Measurements from ENCODE around the gene ZBED6. TPM values are rescaled to one million over a fixed set of nuclear protein-coding genes. Genes with fewer than 3 reads are reported as not detected.
"Not testable (repeated sequence)": the region's sequence is repeated elsewhere in the genome, so short reads cannot be mapped to it uniquely, and the experiment has no call there.

The ZBED6 gene
- total RNA-seq, 1 experiment from 2014 or later = 13.1 TPM

DNA sequence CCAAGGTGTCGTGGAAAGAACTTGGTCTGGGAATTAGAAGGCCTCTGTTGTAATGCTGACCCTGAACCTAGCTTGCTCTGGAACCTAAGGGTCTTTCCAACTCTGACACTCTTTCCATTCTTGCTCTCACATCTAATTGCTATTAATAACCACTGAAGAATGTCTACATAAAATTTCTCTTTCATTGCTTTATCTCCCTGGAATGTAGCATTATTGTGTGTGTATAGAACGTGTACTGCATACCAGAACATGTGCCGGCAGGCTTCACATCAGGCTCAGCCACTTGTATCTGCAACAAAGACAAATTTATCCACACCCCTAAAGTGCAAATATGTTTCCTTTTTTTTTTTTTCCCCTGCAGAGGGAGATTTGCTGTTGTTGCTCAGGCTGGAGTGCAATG, 44.4 kb upstream of the ZBED6 start:
- H2AFZ ChIP-seq (ENCODE audit: low read length) = no peak overlapping the region

DNA sequence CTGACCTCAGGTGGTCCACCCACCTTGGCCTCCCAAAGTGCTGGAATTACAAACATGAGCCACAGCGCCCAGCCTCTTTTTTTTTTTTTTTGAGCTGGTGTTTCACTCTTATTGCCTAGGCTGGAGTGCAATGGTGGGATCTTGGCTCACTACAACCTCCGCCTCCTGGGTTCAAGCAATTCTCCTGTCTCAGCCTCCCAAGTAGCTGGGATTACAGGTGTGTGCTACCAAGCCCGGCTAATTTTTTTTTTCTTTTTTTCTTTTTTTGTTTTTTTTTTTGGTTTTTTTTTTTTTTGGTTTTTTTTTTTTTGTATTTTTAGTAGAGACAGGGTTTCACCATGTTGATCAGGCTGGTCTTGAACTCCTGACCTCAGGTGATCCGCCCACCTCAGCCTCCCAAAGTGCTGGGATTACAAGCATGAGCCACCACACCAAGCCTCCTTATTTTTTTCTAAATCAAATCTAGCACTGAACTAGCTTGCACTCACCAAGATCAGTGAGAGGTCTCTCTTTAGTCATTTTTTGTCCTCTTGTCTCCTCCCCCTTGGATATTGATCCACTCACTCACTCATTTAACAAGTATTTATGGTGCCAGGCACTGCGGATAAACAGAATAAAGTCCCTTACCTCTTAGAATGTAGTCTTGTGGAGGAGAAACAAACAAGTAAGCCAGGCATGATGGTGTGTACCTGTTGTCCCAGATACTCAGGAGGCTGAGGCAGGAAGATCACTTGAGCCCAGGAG, 43.6 kb upstream of the ZBED6 start:
- not testable (repeated sequence) for H3K27me3 Mint-ChIP-seq (ENCODE audit: low read depth); H2AFZ ChIP-seq (ENCODE audit: low read length); H3K4ac ChIP-seq (ENCODE audit: low read depth, low read length)

More for the DNA sequence above, 44.4 kb upstream of the ZBED6 start:
- no peak overlapping the region for H2BK12ac ChIP-seq (ENCODE audit: insufficient read length, low read depth, low read length)
- TF ChIP-seq, protein P1, sequence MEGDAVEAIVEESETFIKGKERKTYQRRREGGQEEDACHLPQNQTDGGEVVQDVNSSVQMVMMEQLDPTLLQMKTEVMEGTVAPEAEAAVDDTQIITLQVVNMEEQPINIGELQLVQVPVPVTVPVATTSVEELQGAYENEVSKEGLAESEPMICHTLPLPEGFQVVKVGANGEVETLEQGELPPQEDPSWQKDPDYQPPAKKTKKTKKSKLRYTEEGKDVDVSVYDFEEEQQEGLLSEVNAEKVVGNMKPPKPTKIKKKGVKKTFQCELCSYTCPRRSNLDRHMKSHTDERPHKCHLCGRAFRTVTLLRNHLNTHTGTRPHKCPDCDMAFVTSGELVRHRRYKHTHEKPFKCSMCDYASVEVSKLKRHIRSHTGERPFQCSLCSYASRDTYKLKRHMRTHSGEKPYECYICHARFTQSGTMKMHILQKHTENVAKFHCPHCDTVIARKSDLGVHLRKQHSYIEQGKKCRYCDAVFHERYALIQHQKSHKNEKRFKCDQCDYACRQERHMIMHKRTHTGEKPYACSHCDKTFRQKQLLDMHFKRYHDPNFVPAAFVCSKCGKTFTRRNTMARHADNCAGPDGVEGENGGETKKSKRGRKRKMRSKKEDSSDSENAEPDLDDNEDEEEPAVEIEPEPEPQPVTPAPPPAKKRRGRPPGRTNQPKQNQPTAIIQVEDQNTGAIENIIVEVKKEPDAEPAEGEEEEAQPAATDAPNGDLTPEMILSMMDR (conservative IDR thresholded peaks at IDR 0.05) = no peak
- no peak overlapping the region for H2BK5ac ChIP-seq (ENCODE audit: insufficient read length, low read length)
- Mint-ChIP-seq H3K9me3 (no peaks in the 10 kb centered on the region; a peak in 1 of 5 replicates), H3K4me3 (no peak overlapping the region), H3K36me3 (ENCODE audit: insufficient read depth in 1 of 3, low read depth in 3 of 3) (no peaks in the 10 kb centered on the region), H3K27me3 (ENCODE audit: low read depth) (no peaks in the 10 kb centered on the region), H3K27ac (no peak overlapping the region), H3K4me1 (peaks cover 4 to 6% of the 10 kb centered on the region in 2 experiments; a peak in 3 of 4 replicates)
- no peaks in the 10 kb centered on the region for H3K79me1 ChIP-seq (ENCODE audit: insufficient read depth, low read depth, low read length, poor library complexity, severe bottlenecking)
- WGBS (ENCODE audit: extremely low coverage, insufficient read length, low lambda C conversion rate) = no CpG with 5 or more reads among the region's 3 CpGs
- H3K23ac ChIP-seq (ENCODE audit: insufficient read length, low read depth, low read length) = no peak overlapping the region
- H3K79me2 ChIP-seq (ENCODE audit: insufficient read depth, low read length) = no peaks in the 10 kb centered on the region
- no peak overlapping the region for H3K4ac ChIP-seq (ENCODE audit: low read depth, low read length)
- no peak overlapping the region for H3T11ph ChIP-seq (ENCODE audit: low read length)
- H3K27ac ChIP-seq (ENCODE audit: insufficient read length, low read depth, low read length) = no peak overlapping the region
- H3K18ac ChIP-seq (ENCODE audit: insufficient read length, low read depth, low read length) = no peak overlapping the region
- H3K4me1 ChIP-seq (ENCODE audit: insufficient read depth, low read length) = no peaks in the 10 kb centered on the region; the same call in 1 of the 2 replicates
- no peak overlapping the region for H2AK5ac ChIP-seq (ENCODE audit: insufficient read length, low read length)
- no peak overlapping the region for H3K14ac ChIP-seq (ENCODE audit: insufficient read depth, low read length)
- no peaks in the 10 kb centered on the region for H3K9me3 ChIP-seq (ENCODE audit: control insufficient read depth, low read depth, low read length)
- no peak overlapping the region for H2BK15ac ChIP-seq (ENCODE audit: low read depth, low read length)
- H4K91ac ChIP-seq (ENCODE audit: insufficient read length, low read depth, low read length) = no peak overlapping the region
- no peaks in the 10 kb centered on the region for H3K27me3 ChIP-seq (ENCODE audit: insufficient read depth, low read length)
- no peak for DNase-seq
- H4K5ac ChIP-seq (ENCODE audit: insufficient read length, low read depth, low read length) = no peak overlapping the region
- no peak overlapping the region for H3K4me2 ChIP-seq (ENCODE audit: insufficient read depth, insufficient read length, low read length)
- H3K9ac ChIP-seq (ENCODE audit: extremely low read depth, insufficient read length, low read length) = no peak overlapping the region
- H2BK120ac ChIP-seq (ENCODE audit: low read depth, low read length, poor library complexity, severe bottlenecking) = no peak overlapping the region
- no peak overlapping the region for H4K8ac ChIP-seq (replicated peaks; ENCODE audit: insufficient read length, low read depth, low read length)
- no peak overlapping the region for H2BK20ac ChIP-seq (ENCODE audit: low read depth, low read length, poor library complexity, severe bottlenecking)
- H4K20me1 ChIP-seq (ENCODE audit: control insufficient read depth, insufficient read depth, insufficient read length) = no peaks in the 10 kb centered on the region
- no peak overlapping the region for H3K56ac ChIP-seq (ENCODE audit: insufficient read length, low read depth, low read length)
- H3K23me2 ChIP-seq (ENCODE audit: insufficient read length, low read depth, low read length, poor library complexity, severe bottlenecking) = no peaks in the 10 kb centered on the region

More for the DNA sequence above, 43.6 kb upstream of the ZBED6 start:
- H3T11ph ChIP-seq (ENCODE audit: low read length); H3K4me1 Mint-ChIP-seq; H3K14ac ChIP-seq (ENCODE audit: insufficient read depth, low read length); H2BK120ac ChIP-seq (ENCODE audit: low read depth, low read length, poor library complexity, severe bottlenecking); H4K5ac ChIP-seq (ENCODE audit: insufficient read length, low read depth, low read length); H3K4me1 ChIP-seq (ENCODE audit: insufficient read depth, low read length); H3K27me3 ChIP-seq (ENCODE audit: insufficient read depth, low read length); H3K9me3 ChIP-seq (ENCODE audit: control insufficient read depth, low read depth, low read length); H3K27ac Mint-ChIP-seq; H3K9me3 Mint-ChIP-seq; H3K23me2 ChIP-seq (ENCODE audit: insufficient read length, low read depth, low read length, poor library complexity, severe bottlenecking); H3K36me3 Mint-ChIP-seq (ENCODE audit: insufficient read depth in 1 of 3, low read depth in 3 of 3); H2AK5ac ChIP-seq (ENCODE audit: insufficient read length, low read length); H3K9ac ChIP-seq (ENCODE audit: extremely low read depth, insufficient read length, low read length); H3K4me3 Mint-ChIP-seq; H3K23ac ChIP-seq (ENCODE audit: insufficient read length, low read depth, low read length); H3K18ac ChIP-seq (ENCODE audit: insufficient read length, low read depth, low read length); H2BK5ac ChIP-seq (ENCODE audit: insufficient read length, low read length); H3K79me1 ChIP-seq (ENCODE audit: insufficient read depth, low read depth, low read length, poor library complexity, severe bottlenecking); H3K4me2 ChIP-seq (ENCODE audit: insufficient read depth, insufficient read length, low read length); H3K56ac ChIP-seq (ENCODE audit: insufficient read length, low read depth, low read length); H2BK15ac ChIP-seq (ENCODE audit: low read depth, low read length); DNase-seq; H3K27ac ChIP-seq (ENCODE audit: insufficient read length, low read depth, low read length); H2BK12ac ChIP-seq (ENCODE audit: insufficient read length, low read depth, low read length); H3K79me2 ChIP-seq (ENCODE audit: insufficient read depth, low read length); H4K20me1 ChIP-seq (ENCODE audit: control insufficient read depth, insufficient read depth, insufficient read length); H4K8ac ChIP-seq (replicated peaks; ENCODE audit: insufficient read length, low read depth, low read length); H4K91ac ChIP-seq (ENCODE audit: insufficient read length, low read depth, low read length): not testable (repeated sequence)
- H2BK20ac ChIP-seq (ENCODE audit: low read depth, low read length, poor library complexity, severe bottlenecking) = peak overlapping the region; percentile 45
- no CpG with 5 or more reads among the region's 5 CpGs for WGBS (ENCODE audit: extremely low coverage, insufficient read length, low lambda C conversion rate)

Data from H9 (cell line).